Measurements from ENCODE around the gene DLX5. TPM values are rescaled to one million over a fixed set of nuclear protein-coding genes. Genes with fewer than 3 reads are reported as not detected.

The DLX5 gene
- total and polyA plus RNA-seq, 2 donors (not counting 3 experiments of a cell fraction or from before 2014, with no cell fraction given): not detected

DNA sequence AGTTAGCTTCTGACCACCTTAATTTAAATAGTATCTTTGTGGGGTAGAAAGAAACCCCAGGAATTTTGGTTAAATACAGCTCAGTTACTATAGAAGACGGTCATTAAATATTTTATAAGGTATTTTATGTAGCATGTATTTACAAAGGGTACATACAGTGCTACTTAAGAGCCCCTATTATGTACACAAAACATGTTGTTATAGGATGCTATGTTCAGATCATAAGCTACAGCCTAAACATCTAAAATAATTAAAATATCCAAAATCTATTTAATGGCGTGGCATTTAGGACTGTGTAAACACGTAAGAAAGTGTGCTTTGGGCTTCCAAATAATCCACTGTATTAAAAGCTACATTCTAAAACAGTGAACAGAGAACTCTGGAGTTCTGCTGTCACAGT lies 39.4 kb upstream of the DLX5 start:
- Histone ChIP-seq H3K4me3 (replicated peaks in 1 of 3; ENCODE audit: insufficient read depth in 1 of 3, low read depth in 1 of 3, low read length in 3 of 3) (no peak overlapping the region), H3K4me1 (ENCODE audit: control insufficient read depth, extremely low read depth, insufficient read depth, low read length) (no peaks in the 10 kb centered on the region), H3K4me2 (ENCODE audit: insufficient read depth, low read length) (no peak overlapping the region), H3K79me2 (ENCODE audit: control insufficient read depth, insufficient read depth, low read length) (no peaks in the 10 kb centered on the region), H3K27ac (ENCODE audit: insufficient read depth, low read depth, low read length) (no peak overlapping the region), H2AFZ (ENCODE audit: low read depth, low read length) (no peak overlapping the region), H4K20me1 (replicated peaks; ENCODE audit: control insufficient read depth, extremely low read depth, insufficient read depth, low read length) (no peaks in the 10 kb centered on the region), H3K36me3 (ENCODE audit: control insufficient read depth in 2 of 2, extremely low read depth in 1 of 2, insufficient read depth in 2 of 2, low read length in 2 of 2) (no peaks in the 10 kb centered on the region), H3K9ac (replicated peaks; ENCODE audit: extremely low read depth, insufficient read depth, low read length) (no peak overlapping the region), H3K27me3 (ENCODE audit: control insufficient read depth in 2 of 2, insufficient read depth in 2 of 2, low read length in 2 of 2) (peaks cover 0 to 2% of the 10 kb centered on the region in 2 experiments), H3K9me1 (replicated peaks; ENCODE audit: control insufficient read depth, extremely low read depth, insufficient read depth, low read length) (no peaks in the 10 kb centered on the region), H3K9me3 (replicated peaks; ENCODE audit: control insufficient read depth, insufficient read depth, low read length) (no peaks in the 10 kb centered on the region)
- BruUV-seq (replicated peaks): no TSS peak
- DNase-seq (ENCODE audit: low read depth, low spot score): no peak
- CTCF ChIA-PET: interaction anchor here (1.1 to 2.3 kb wide), 6 partner anchors 10 to 1340 kb away, joined by 3 to 17 read pairs (median 4); no protein-coding TSS in a partner anchor
- intact Hi-C loops (cut with micrococcal nuclease): loop anchor here (2.0 kb wide), 1 partner anchor 987 kb away; no protein-coding TSS in a partner anchor
- dilution Hi-C loops (cut with MboI; ENCODE audit: extremely low pct_ligation_motif_present, low sequenced_read_pairs): no loop called here
- TF ChIP-seq FOS (IDR thresholded peaks at IDR 0.05; ENCODE audit: borderline replicate concordance, insufficient read depth, low read length): no peak
- no peak for TF ChIP-seq MYC (IDR thresholded peaks at IDR 0.05; ENCODE audit: low read depth, low read length)
- no peak for TF ChIP-seq EZH2 (IDR thresholded peaks at IDR 0.05; ENCODE audit: borderline replicate concordance, low read depth, low read length, severe bottlenecking)
- TF ChIP-seq JUN (IDR thresholded peaks at IDR 0.05; ENCODE audit: borderline replicate concordance, insufficient read depth, insufficient read length, low read depth): no peak
- TF ChIP-seq, protein P1, sequence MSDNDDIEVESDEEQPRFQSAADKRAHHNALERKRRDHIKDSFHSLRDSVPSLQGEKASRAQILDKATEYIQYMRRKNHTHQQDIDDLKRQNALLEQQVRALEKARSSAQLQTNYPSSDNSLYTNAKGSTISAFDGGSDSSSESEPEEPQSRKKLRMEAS (IDR thresholded peaks at IDR 0.05; ENCODE audit: insufficient read depth, insufficient read length): no peak
- TF ChIP-seq, protein P2, sequence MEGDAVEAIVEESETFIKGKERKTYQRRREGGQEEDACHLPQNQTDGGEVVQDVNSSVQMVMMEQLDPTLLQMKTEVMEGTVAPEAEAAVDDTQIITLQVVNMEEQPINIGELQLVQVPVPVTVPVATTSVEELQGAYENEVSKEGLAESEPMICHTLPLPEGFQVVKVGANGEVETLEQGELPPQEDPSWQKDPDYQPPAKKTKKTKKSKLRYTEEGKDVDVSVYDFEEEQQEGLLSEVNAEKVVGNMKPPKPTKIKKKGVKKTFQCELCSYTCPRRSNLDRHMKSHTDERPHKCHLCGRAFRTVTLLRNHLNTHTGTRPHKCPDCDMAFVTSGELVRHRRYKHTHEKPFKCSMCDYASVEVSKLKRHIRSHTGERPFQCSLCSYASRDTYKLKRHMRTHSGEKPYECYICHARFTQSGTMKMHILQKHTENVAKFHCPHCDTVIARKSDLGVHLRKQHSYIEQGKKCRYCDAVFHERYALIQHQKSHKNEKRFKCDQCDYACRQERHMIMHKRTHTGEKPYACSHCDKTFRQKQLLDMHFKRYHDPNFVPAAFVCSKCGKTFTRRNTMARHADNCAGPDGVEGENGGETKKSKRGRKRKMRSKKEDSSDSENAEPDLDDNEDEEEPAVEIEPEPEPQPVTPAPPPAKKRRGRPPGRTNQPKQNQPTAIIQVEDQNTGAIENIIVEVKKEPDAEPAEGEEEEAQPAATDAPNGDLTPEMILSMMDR (IDR thresholded peaks at IDR 0.05; ENCODE audit: extremely low read depth in 1 of 2, insufficient read depth in 1 of 2, low read depth in 1 of 2, low read length in 2 of 2): no peak
- no peak for TF ChIP-seq GATA2 (IDR thresholded peaks at IDR 0.05; ENCODE audit: insufficient read depth, insufficient read length, low read depth, low read length)
- TF ChIP-seq POLR2AphosphoS5 (IDR thresholded peaks at IDR 0.05; ENCODE audit: insufficient read depth, low read depth, low read length): no peak
- FAIRE-seq: no peak
- POLR2A ChIA-PET: no interaction called here

Data from endothelial cell of umbilical vein (primary cell).